ENCODE data around the gene ZNRF1.
"Not testable (repeated sequence)": the region's sequence is repeated elsewhere in the genome, so short reads cannot be mapped to it uniquely, and the experiment has no call there.

ZNRF1 gene

DNA sequence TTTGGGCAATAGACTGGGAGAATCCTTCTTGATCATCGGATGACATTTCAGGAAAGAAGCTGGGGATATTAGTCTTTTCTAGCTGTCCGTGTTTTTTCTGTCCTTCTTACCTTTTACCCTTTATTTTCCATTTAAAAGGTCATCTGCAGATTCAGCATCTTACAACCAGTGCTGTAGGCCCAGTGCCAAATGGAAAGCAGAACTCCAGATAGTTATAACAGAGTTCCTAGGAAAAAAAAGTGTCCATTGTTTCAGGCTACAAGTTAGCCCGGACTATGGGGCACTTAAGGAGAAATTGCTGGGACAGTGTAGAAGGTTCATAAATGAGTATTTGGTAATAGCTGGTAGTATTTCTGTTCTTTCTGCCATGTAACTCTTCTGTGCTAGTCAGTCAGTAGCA is 89.4 kb downstream of the ZNRF1 start:
- DNase-seq, result no peak

DNA sequence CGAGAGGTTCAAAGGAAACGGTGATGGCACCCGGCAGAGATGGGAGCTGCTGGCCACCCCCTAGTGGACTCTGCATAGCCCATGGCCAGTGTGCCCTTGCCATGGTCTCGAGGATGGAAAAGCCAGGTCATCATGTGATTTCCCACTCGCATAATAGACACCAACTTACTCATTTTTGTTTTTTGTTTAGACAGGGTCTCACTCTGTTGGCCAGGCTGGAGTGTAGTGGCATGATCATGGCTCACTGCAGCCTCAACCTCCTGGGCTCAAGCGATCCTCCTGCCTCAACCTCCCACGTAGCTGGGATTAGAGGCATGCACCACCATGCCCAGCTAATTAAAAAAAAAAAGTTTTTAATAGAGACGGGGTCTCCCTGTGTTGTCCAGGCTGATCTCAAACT is 90.1 kb downstream of the ZNRF1 start:
- intact Hi-C loops (cut with DNase I), result no loop called here
- DNase-seq, result no peak

More for the DNA sequence above, 89.4 kb downstream of the ZNRF1 start:
- intact Hi-C loops (cut with DNase I), result no loop called here

DNA sequence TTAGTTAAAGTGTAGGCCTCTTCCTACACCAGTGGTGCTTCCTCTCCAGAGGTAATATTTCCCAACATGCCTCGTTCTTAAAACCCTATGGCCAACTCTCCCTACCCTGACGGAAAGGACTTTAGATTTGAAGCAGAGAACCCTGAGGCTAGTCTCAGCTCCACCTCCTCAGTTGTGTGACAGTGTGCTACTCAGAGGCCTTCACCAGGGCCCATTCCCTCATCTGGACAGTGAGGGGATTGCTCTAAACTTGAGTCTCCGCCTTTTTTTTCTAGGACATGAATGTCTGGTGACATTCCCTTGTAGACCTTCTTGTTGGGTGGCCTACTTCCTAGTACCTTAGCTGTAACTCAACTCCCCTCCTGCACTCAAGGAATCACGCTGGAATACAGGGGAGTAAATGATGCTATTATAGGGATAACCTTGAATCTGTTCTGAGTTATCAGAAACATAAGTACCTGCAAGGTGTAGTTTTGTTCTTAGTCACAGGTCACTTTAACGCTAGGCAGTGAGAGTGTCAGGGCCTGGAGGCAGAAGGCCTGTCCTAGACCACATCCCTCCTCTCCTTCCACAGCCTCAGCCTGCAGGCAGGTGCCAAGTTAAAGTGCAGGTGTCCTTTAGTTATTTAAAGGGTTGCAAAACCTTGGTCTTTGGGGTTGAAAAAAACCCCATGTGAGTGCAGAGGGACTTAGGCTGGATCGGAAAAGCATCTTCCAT is 90.8 kb downstream of the ZNRF1 start:
- no peak for DNase-seq
- intact Hi-C loops (cut with DNase I), result no loop called here

DNA sequence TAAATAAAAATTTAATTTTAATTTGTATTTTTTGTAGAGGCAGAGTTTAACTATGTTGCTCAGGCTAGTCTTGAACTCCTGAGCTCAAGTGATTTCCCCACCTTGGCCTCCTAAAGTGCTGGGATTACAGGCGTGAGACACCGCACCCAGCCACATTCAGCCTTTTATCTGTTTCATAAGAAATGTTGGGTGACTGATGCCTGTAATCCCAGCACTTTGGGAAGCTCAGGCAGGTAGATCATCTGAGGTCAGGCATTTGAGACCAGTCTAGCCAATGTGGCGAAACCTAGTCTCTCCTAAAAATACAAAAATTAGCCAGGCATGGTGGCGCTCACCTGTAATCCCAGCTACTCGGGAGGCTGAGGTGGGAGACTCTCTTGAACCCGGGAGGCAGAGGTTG is 92.1 kb downstream of the ZNRF1 start:
- peak in 1 of 42 donors; percentile 32 for DNase-seq
- intact Hi-C loops (cut with DNase I), result not testable (repeated sequence)

DNA sequence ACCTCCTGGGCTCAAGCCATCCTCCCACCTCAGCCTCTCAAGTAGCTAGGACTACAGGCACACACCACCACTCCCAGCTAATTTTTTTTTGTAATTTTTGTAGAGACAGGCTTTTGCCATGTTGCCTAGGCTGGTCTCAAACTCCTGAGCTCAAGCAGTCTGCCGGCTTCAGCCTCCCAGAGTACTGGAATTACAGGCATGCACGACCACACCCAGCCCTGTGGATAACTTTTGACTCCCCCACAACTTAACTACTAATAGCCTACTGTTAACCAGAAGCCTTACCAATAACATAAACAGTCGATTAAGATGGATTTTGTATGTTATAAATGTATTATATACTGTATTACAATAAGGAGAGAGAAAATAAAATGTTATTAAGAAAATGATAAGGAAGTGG is 92.8 kb downstream of the ZNRF1 start:
- intact Hi-C loops (cut with DNase I), result not testable (repeated sequence)

DNA sequence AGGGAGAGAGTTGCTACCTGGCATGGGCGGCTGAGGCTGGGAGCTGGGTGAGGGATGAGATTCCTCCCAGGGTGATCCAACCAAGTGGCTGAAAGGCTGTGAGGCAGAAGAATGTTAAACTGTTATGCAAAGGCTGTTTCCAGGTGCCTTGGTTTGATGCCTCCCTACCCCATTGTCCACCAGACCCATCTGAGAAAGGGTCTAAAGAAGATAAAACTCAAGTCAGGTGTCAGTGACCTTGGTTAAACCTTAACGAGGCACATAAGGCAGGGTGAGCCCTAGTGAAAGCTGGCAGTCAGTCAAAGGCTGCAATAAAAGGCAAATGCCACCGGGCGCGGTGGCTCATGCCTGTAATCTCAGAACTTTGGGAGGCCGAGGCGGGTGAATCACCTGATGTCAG is 94.0 kb downstream of the ZNRF1 start:
- intact Hi-C loops (cut with DNase I), result no loop called here
- no peak for DNase-seq

More for the DNA sequence above, 92.8 kb downstream of the ZNRF1 start:
- not testable (repeated sequence) for DNase-seq

DNA sequence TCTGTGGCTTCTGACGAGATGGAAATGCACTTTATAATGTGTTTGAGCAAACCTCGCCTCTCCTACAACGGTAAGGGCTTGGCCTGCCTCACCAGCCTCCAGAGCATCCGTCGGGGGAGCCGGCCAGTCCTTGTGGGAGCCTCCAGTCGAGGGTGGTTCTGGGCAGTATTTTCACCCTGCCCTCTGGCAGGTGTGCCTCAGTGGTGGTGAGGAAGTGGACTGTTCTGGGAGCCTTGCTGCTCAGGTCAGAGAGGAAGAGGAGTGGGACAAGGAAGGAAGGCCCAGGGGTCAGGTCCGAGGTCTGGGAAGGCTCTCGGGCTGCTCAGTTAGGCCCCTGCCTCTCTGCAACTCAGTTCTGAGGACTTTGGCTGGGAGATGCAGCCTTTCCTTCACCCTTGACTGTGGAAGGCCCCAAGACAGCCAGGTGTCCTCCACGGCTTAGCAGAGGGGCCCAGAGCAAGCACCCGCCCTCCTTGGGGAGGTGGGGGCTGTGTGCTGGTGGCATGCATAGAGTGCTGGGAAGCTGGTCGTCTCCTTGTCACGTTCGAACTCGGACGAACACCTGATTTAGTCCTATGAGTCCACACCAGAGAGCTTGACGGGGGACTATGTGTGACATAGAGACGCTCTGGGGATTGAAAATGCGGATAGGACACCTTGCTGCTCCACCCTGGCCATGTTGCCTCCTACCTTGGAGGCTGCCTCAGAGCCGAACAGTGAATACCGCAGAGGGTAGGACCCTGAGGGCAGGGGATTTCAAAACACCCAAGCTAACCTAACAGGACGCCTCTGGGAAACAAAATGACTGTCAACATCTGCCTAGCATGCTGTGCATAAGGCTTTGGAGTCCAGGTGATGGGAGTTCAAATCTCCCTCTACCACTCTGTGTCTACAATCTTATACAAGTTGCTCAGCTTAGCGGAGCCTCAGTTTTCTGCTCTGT is 95.0 kb downstream of the ZNRF1 start:
- intact Hi-C loops (cut with DNase I), result no loop called here
- DNase-seq, result no peak

DNA sequence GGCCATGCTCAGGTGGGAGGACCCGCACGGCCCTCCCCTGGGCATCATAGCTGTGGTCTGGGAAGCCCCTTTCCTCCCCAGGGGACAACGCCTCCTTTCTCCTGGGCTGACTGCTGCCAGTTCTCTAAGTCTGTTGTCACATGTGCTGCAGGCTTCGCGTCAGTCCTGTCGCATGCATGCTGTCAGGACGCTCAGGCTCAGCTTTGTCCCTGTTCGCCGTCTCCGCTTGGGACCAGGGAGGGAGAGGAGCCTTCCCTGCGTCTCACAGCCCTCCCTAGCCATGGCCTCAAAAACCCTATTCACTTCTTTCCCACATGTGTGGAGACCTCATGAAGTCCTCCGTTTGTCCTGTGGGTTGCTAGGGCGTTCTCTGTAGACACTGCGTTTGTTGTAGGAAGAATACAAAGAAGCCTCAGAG is 96.4 kb downstream of the ZNRF1 start:
- intact Hi-C loops (cut with DNase I), result no loop called here
- DNase-seq, result peak in 14 of 42 donors; percentile 32 to 66 (median 50)

DNA sequence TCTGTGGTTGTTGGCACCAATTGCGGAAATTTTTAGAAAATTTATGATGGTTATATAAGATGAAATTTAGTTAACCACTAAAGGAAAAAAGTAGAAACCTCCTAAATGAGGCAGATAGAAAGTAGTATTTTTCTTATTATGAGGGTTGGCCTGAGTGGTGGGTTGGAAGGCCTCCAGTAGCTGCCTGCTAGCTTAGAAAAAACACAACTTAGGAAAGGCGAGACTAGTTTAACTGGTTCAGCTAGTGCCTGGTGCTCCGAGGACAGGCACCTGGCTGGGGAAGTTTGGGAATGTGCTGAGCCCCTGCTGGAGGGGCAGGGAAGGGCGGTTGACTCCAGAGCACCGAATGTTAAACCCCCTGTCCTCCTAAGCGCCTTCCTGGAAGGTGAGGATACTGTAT is 97.8 kb downstream of the ZNRF1 start:
- DNase-seq, result no peak
- intact Hi-C loops (cut with DNase I), result no loop called here

DNA sequence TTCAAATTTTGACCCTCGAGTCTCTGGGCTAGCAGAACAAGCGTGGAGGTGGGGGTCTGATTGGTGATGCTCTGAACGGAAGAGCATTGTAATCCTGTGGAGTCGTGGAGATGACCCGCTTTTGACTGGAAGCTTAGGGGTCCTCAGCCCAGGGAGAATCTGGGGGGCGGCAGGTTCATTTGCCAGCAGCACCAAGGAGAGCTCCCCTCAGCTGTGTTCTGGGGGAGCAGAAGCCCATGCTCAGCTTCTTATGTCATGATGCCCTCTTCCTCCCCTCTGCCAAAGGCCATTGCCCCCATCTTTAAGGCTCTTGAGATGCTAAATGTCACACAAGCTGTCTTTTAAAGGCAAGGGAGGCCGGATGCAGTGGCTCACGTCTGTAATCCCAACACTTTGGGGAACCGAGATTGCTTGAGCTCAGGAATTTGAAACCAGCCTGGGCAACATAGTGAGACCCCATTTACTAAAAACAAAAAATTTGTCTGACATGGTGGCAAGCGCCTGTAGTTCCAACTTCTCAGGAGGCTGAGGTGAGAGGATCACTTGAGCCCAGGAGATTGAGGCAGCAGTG is 98.5 kb downstream of the ZNRF1 start:
- intact Hi-C loops (cut with DNase I), result no loop called here
- DNase-seq, result no peak

DNA sequence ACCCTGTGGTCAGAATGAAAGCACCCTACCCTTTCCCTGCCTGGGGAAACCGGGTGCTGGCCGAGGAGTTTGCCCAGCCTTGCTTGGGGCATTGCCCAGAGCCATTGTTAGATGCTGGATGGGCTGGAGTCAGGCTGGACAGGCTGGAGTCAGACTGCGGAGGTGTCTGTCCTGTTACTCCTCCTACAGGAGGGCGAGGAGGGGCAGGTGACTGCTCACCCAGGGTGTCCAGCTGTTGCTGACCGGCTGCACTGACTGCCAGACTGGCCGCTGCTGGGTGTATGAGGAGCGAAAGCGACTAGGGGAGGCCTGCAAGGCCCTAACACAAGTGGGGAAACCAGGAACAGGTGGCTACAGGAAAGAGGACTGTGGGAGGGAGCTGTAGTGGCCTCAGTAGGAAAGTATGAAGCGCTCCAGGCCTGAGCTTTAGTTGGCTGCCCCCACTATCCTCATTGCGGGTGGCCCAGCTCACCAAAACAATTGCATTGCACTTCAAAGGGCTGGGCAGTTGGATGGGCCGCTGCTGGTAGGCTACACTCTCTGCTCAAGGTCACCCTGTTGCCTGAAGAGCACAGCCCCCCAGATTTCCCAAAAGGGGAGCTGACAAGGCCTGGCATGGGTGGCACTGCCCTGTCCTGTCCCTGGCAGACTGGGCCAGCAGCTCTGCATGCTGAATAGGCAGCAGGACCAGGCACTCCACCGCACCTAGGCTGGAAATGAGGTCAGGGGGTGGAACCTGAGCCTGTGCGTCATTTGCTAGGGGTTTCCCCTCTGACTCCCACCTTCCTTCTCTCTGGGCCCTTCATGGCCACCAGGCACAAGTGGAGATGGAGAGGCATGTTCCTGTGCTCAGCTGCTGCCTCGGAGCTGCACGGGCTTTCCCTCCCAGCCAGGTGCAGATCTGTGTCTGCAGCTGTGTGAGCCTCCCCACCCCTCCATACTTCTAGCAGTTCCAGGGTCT is 99.4 kb downstream of the ZNRF1 start:
- peak in 7 of 42 donors; percentile 35 to 65 (median 44) for DNase-seq

DNA sequence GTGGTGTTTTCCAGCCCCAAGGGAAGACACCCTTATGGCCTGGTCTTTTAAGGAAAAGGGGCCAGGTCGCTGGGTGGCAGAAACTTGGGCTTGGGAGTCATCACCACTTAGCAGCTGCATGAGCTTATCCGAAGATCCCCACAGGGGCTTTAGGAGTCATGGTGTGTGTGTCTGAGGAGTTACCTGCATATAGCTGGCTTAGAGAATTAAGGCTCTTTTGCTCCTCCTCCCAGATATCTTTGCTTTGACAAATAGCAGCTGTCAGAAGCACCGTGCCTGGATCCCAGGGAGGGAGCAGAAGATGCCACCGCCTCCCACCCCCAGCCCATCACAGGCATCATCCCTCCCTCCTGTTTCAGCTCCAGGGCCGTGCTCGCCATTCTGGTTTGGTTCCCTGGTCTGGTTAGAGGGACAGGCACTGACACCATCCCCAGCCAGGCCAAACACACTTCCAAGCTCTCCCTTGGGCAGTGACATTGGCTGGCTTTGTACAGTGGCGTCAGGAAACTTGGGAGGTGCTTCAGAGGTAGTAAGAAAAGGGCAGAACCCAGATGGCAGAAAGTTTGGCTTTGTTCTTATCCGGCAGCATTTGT is 100.3 kb downstream of the ZNRF1 start:
- intact Hi-C loops (cut with DNase I), result no loop called here

More for the DNA sequence above, 99.4 kb downstream of the ZNRF1 start:
- intact Hi-C loops (cut with DNase I), result no loop called here

DNA sequence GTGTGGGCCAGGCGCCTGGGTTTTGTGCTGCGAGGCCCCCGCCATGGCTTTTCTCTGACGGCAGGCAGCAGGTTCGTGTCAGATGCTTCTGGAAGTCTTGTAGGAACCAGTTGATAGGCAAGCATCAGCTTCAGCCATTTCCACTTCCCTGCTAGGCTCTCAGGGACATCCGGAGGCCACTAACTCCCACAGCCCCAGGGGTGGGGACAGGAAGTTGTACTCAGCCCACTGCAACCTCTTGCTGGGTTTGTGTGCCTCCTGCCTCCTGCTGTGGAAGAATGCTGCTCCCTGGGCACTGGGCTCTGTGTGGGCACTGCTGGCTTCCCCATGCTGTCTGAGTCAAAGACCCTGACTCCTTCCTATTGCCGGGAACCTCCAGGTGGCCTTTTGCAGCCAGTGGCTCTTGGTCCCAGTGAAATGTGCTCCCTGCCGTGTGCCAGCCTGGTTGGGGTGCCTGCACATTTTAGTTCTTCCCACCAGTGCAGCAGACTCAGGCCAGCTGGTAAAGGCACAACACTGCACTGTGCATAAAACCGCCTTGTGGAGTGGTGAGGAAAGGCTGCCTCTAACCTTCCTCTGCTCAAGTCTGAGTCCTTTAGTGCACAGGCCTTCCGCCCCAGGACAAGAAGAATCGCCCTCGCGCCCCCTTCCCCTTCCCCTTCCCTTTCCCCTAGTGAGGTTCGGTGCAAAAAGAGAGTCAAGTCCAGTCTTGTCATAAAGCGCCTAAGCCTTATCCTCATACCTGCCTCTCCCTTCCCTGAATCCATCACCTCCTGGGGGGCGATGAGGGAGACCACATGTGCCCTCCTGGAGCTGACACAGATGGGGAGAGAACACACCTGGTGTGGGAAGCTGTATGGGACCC is 101.1 kb downstream of the ZNRF1 start:
- intact Hi-C loops (cut with DNase I), result no loop called here
- peak in 3 of 42 donors; percentile 33 to 50 (median 47) for DNase-seq

More for the DNA sequence above, 100.3 kb downstream of the ZNRF1 start:
- DNase-seq, result peak in 2 of 42 donors; percentile 44 to 49

DNA sequence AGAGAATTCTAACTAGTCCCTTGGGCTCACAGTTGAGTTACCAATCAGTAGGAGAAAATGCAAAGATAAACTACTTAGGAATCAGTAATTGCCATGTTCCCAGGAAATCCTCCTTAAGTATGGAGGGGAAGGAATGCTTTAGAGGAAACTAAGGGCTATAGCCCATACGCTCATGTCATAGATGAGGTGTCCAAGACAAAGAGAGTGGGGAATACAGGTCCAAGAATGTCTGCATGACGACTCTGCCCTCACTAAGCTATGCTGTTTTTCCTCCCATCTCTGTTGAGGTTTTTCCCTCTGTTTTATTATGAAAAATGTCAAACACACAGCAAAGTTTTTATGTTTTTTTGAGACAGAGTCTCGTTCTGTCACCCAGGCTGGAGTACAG is 101.8 kb downstream of the ZNRF1 start:
- intact Hi-C loops (cut with DNase I), result no loop called here

DNA sequence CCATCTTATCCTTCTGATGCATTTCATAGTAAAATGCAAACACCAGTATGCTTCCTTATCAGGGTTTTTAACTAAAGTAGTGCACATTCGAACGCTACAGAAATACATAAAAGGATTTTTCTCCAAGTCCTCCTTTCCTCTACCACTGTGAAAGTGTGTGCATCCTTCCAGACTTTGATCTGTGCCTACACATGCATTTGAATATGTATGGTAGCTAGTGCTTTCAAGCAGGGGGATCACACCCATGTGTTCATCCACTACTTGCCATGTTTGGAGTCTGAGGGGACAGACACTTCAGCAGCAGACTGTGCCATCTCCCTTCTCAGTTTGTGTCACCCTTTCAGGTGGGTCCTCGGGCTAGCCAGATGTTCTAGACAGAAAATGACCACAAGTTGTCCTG is 102.8 kb downstream of the ZNRF1 start:
- no peak for DNase-seq
- intact Hi-C loops (cut with DNase I), result no loop called here

More for the DNA sequence above, 101.8 kb downstream of the ZNRF1 start:
- DNase-seq, result no peak

DNA sequence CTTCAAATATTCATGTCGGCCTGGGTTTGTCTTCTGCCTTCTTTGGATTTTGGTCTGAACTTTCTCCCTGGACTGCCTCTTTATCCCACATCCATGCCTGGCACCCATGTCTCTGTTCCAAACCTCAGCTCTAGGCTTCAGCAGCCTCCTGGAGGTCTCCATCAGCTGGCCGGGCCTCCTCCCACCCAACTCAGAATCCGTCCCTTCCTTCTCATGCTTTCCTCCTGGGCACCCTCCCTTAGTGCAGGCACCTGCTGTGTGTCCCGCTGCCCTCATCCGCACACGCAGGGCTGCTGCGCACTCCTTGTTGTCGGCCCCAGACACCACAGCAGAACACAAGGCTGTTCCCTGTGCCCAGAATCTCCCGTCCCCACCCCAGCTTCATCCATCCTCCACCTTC is 103.8 kb downstream of the ZNRF1 start:
- intact Hi-C loops (cut with DNase I), result no loop called here
- no peak for DNase-seq

DNA sequence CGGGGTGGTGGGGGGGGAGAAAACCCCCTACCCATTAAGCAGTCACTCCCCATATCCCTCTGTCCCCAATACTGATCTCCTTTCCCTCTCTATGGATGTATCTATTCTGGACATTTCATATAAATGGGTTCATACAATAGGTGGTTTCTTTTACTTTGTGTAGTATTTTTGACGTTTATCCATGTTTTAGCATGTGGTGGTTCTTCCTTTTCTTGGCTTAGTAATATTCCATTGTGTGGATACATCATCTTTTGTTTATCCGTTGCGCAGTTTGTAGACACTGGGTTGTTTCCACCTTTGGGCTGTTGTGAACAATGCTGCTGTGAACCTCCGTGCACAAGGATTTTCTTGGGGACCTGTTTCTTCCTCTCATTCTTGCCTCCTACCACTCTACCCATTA is 105.2 kb downstream of the ZNRF1 start:
- intact Hi-C loops (cut with DNase I), result no loop called here
- no peak for DNase-seq
